ENCODE results near the gene HKDC1. TPM values are rescaled to one million over a fixed set of nuclear protein-coding genes. Genes with fewer than 3 reads are reported as not detected.

HKDC1 gene
- total RNA-seq, 1 donor from 2014 or later: 12.0 TPM

DNA sequence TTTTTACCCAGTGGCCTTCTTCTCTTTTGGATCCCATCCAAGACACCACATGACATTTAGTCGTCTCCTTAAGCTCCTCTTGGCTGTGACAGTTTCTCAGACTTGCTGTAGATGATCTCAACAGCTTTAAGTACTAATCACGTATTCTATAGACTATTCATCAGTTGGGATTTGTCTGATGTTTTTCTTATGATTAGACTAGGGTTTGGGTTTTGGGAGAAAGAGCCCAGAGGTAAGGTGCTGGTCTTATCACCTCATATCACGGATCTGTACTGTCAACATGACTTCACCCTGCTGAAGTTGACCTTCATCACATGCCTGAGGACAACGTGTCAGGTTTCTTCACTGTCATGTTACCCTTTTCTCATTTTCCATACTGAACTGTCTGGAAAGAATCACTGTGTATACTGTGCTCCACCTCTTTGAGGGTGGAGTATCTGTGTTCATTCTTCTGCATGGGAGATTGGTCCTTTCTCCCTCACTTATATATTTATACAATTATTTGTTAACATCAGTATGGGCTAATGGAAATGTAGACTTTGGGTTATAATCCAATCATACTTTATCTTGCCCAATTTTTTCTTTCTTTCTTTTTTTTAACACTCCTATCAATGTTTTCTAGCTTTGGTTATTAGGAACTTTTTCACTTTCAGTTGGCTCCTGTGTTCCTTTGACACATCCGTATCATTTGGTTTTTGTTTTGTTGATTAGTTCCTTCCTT lies 6.4 kb upstream of the HKDC1 start:
- DNase-seq (ENCODE audit: low spot score) (no peak), ATAC-seq (no peak)
- intact Hi-C loops (cut with DNase I): no loop called here

DNA sequence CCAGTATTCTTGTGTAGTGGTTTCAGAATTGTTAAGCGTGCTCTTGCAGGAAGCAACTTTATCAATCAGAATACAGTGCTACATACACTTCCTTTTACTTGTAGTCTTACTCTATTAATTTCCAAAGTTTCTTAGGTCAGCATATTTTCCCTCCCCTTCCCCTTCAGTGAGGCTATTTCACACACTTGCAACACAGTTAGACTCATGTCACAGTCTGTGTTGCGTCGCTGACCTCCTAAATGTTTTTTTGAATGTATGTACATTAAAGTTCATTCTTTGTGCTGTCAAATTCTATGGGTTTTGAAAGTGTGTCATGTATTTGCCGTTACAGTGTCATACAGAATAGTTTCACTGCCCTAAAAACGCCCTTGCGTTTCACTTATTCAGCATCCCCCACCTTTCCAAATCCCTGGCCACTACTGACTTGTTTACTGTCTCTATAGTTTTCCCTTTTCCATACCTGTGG lies 5.4 kb upstream of the HKDC1 start:
- no peak for ATAC-seq

GRCh38 chr10:69215405-69216171 lies 4.5 kb upstream of the HKDC1 start:
- ATAC-seq (no peak), DNase-seq (ENCODE audit: low spot score) (no peak)
- intact Hi-C loops (cut with DNase I): no loop called here

More for the DNA sequence above, 5.4 kb upstream of the HKDC1 start:
- intact Hi-C loops (cut with DNase I): no loop called here
- DNase-seq (ENCODE audit: low spot score): no peak

GRCh38 chr10:69216577-69217118 lies 3.5 kb upstream of the HKDC1 start:
- intact Hi-C loops (cut with DNase I): no loop called here
- ATAC-seq (no peak), DNase-seq (ENCODE audit: low spot score) (no peak)

- intact Hi-C loops (cut with DNase I): no loop called here
- no peak for DNase-seq (ENCODE audit: low spot score)
- ATAC-seq: no peak
These were observed 2.9 kb upstream of the HKDC1 start for GRCh38 chr10:69217119-69217754.

GRCh38 chr10:69218831-69219230 lies 1.3 kb upstream of the HKDC1 start:
- no peak for ATAC-seq

GRCh38 chr10:69220507-69220906 lies 375 bp downstream of the HKDC1 start:
- ATAC-seq (no peak), DNase-seq (ENCODE audit: low spot score) (no peak)
- intact Hi-C loops (cut with DNase I): no loop called here

More at GRCh38 chr10:69218831-69219230, 1.3 kb upstream of the HKDC1 start:
- no peak for DNase-seq (ENCODE audit: low spot score)
- intact Hi-C loops (cut with DNase I): no loop called here

GRCh38 chr10:69222157-69223027 lies 2.3 kb downstream of the HKDC1 start:
- ATAC-seq (peak; percentile 56), DNase-seq (ENCODE audit: low spot score) (no peak)
- intact Hi-C loops (cut with DNase I): no loop called here

DNA sequence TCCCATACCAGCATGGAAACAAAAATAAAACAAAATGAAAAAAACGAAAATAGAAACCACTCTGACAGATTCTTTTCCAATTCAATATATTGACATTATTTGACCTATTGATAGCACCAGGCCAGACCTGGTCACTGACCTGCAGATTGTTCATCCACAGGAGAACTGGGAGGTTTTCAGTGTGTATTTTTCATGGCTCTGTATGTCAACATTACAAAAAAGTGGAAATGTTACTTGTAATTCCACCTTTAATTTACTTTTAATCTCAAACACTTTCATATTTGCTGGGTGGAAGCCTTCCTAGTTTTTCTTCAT lies 2.9 kb downstream of the HKDC1 start:
- intact Hi-C loops (cut with DNase I): no loop called here
- DNase-seq (ENCODE audit: low spot score): no peak
- no peak for ATAC-seq

GRCh38 chr10:69224862-69225657 lies 4.9 kb downstream of the HKDC1 start:
- ATAC-seq (no peak), DNase-seq (ENCODE audit: low spot score) (no peak)
- intact Hi-C loops (cut with DNase I): no loop called here

- intact Hi-C loops (cut with DNase I): no loop called here
- ATAC-seq: no peak
- DNase-seq (ENCODE audit: low spot score): no peak
These were observed 5.5 kb downstream of the HKDC1 start for GRCh38 chr10:69225681-69226080.

GRCh38 chr10:69226919-69227450 lies 6.9 kb downstream of the HKDC1 start:
- DNase-seq (ENCODE audit: low spot score) (no peak), ATAC-seq (no peak)
- intact Hi-C loops (cut with DNase I): no loop called here

DNA sequence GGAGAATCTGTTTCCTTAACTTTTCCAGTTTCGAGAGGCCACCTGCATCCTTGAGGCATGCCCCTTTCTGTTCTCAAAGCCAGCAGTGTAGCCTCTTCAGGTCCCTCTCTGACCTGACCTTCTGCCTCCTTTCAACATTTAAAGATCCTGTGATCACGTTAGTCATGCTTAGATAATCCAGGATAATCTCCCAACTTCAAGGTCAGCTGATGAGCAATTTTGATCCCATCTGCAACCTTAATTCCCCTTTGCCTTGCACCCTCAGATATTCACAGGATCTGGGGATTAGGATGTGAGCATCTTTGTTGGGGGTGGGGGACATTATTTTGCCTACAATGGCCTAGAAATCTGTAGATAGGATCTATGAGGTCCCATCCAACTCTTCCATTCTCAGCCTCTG lies 8.0 kb downstream of the HKDC1 start:
- DNase-seq (ENCODE audit: low spot score): no peak
- no peak for ATAC-seq
- intact Hi-C loops (cut with DNase I): no loop called here

DNA sequence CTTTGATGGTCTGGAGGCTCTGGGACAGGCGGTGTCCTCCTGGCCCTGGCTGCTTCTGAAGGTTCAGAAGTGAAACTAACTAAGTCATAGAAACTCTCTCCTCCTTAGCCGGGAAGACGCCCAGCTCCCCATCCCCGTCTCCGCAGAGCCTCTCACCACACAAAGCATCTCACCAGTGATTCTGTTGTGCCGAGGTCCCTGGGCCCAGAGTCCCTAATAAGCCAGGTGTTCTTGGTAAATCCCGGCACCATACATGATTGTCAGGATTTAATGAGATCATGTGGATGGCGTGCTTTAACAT lies 9.4 kb downstream of the HKDC1 start:
- intact Hi-C loops (cut with DNase I): no loop called here
- ATAC-seq (no peak), DNase-seq (ENCODE audit: low spot score) (no peak)

DNA sequence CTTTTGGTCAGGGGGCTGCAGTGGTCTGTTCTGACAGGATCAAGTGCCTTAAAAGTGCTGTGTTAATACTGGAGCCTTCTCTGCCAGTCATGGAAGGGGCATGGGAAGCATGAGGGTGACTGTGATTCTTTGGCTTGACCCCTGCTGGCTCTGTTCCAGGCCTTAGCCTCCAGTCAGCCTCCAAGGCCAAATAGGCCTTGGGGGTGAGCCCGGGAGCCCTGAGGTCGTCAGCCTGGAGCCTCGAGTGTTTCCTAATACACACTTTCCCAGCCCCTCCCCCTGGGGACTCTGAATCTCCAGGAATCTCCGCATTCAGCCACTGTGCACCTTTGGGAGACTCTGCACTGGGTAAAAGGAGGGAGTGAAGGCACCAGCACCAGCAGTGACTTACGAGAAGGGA lies 10.0 kb downstream of the HKDC1 start:
- intact Hi-C loops (cut with DNase I): no loop called here
- DNase-seq (ENCODE audit: low spot score) (no peak), ATAC-seq (no peak)

GRCh38 chr10:69232252-69232651 lies 12.1 kb downstream of the HKDC1 start:
- intact Hi-C loops (cut with DNase I): no loop called here
- DNase-seq (ENCODE audit: low spot score) (no peak), ATAC-seq (no peak)

DNA sequence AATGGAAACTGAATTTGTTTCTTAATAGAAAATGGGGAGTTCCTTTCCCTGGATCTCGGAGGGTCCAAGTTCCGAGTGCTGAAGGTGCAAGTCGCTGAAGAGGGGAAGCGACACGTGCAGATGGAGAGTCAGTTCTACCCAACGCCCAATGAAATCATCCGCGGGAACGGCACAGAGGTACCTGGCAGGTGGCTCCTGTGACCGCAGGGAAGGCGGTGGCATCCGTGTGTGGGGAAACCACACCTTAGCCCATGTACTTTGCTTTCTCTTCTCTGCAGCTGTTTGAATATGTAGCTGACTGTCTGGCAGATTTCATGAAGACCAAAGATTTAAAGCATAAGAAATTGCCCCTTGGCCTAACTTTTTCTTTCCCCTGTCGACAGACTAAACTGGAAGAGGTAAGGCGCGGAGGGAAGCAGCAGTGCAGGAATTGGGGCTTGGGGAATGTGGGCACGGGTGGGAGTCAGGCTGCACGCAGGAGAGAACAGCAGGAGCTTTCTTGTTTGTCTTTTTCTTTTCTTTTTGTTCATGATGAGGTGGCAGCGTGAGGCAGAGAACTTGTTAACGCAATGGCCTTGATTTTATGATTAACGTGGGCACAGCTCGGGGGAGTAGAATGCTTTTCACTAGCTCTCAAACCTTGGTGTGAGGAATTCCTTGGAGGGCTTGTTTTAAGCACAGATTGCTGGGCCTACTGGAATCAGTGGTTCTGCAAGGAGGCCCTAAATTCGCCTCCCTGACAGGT lies 12.8 kb downstream of the HKDC1 start:
- ATAC-seq (no peak), DNase-seq (ENCODE audit: low spot score) (no peak)
- intact Hi-C loops (cut with DNase I): no loop called here

DNA sequence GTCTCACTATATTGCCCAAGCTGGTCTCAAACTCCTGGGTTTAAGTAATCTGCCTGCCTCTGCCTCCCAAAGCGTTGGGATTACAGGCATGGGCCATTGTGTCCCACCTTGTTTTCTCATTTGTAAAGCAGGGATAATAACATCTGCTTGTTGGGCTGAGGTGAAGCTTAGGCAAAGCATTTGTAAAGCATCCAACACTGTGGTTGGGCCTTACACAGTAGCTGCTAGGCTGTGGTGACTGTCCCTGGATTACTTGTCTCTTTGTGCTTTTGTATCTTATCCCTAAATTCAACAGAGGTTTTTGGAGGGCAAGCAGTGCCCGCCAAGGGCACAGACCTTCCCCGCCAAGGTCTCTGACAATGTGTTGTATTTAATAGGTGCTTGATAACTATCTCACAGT lies 14.3 kb downstream of the HKDC1 start:
- ATAC-seq: no peak
- no peak for DNase-seq (ENCODE audit: low spot score)
- intact Hi-C loops (cut with DNase I): no loop called here
